ENCODE results near the gene PLAGL2. TPM values are rescaled to one million over a fixed set of nuclear protein-coding genes. Genes with fewer than 3 reads are reported as not detected.

PLAGL2 gene
- total and polyA plus RNA-seq, 9 of the 15 experiments (the other 6 are each of a cell fraction or from before 2014, with no cell fraction given): 3.1 to 24.3 (median 6.4) TPM

- TF ChIP-seq ZKSCAN1 (IDR thresholded peaks at IDR 0.05; ENCODE audit: low read depth, low read length) (0 out of 2 replicates have a peak, but pooled peaks have one; percentile 18), ZNF316 (IDR thresholded peaks at IDR 0.05) (no peak), NCOA1 (IDR thresholded peaks at IDR 0.05; ENCODE audit: low read depth) (no peak), SUPT5H (IDR thresholded peaks at IDR 0.05) (no peak), GATAD2B (IDR thresholded peaks at IDR 0.05; ENCODE audit: borderline replicate concordance) (no peak)
- Histone ChIP-seq H3K4me3 (no peak overlapping the region), H3K9ac (ENCODE audit: insufficient read depth in 1 of 2, low read depth in 2 of 2, low read length in 2 of 2) (no peak overlapping the region), H3K9me3 (replicated peaks; ENCODE audit: control insufficient read depth, insufficient read depth, low read depth, low read length) (no peaks in the 10 kb centered on the region), H3K9me1 (ENCODE audit: control insufficient read depth, insufficient read depth, low read length) (no peaks in the 10 kb centered on the region), H4K20me1 (replicated peaks; ENCODE audit: control insufficient read depth, insufficient read depth, low read length) (peaks cover 4% of the 10 kb centered on the region; the same call in 1 of the 2 replicates), H3K4me1 (replicated peaks in 1 of 2; ENCODE audit: control insufficient read depth in 2 of 2, insufficient read depth in 2 of 2, low read length in 2 of 2) (no peaks in the 10 kb centered on the region), H3K79me2 (ENCODE audit: control insufficient read depth, insufficient read depth, low read length) (no peaks in the 10 kb centered on the region), H3K36me3 (ENCODE audit: control insufficient read depth, insufficient read depth, low read length) (peaks cover 48% of the 10 kb centered on the region), H3K4me2 (ENCODE audit: insufficient read depth, low read length) (no peak overlapping the region), H3K27ac (ENCODE audit: extremely low read depth, low read depth, low read length) (no peak overlapping the region), H3K27me3 (ENCODE audit: control insufficient read depth in 2 of 2, insufficient read depth in 2 of 2, low read length in 2 of 2) (no peaks in the 10 kb centered on the region), H2AFZ (ENCODE audit: low read depth, low read length) (no peak overlapping the region)
- DNase-seq (ENCODE audit: extremely low read depth in 1 of 4, low spot score in 3 of 4) (no peak), FAIRE-seq (no peak), ATAC-seq (no peak; the same call in 2 of the 3 replicates)
- in situ Hi-C loops (cut with MboI): no loop called here
- ChIA-PET POLR2A (interaction anchor here (0.7 to 1.3 kb wide), 3 partner anchors 9 to 406 kb away, joined by 3 read pairs; no protein-coding TSS in a partner anchor), CTCF (ENCODE audit: low intra/inter-chr PET ratio) (no interaction called here)
- 95% methylated on average over 2 of the region's 2 CpGs for WGBS (ENCODE audit: insufficient coverage, low coverage, missing lambda C conversion rate)
- intact Hi-C loops (cut with micrococcal nuclease): no loop called here
- BruUV-seq (replicated peaks): no TSS peak
Observed at GRCh38 chr20:32236819-32237218, 29.3 kb upstream of the PLAGL2 start.

- DNase-seq (ENCODE audit: extremely low read depth in 1 of 4, low spot score in 3 of 4) (no peak), FAIRE-seq (no peak), ATAC-seq (no peak)
- 89% methylated on average over 3 of the region's 3 CpGs for WGBS (ENCODE audit: insufficient coverage, low coverage, missing lambda C conversion rate)
- in situ Hi-C loops (cut with MboI) (no loop called here), intact Hi-C loops (cut with micrococcal nuclease) (no loop called here)
- H3K27ac ChIP-seq (ENCODE audit: extremely low read depth, low read depth, low read length): no peak overlapping the region
- H4K20me1 ChIP-seq (replicated peaks; ENCODE audit: control insufficient read depth, insufficient read depth, low read length): peaks cover 4% of the 10 kb centered on the region; the same call in 1 of the 2 replicates
- no peak overlapping the region for H3K4me3 ChIP-seq
- no TSS peak for BruUV-seq (replicated peaks)
- no peak overlapping the region for H2AFZ ChIP-seq (ENCODE audit: low read depth, low read length)
- H3K27me3 ChIP-seq (ENCODE audit: control insufficient read depth in 2 of 2, insufficient read depth in 2 of 2, low read length in 2 of 2): no peaks in the 10 kb centered on the region
- no peak overlapping the region for H3K4me2 ChIP-seq (ENCODE audit: insufficient read depth, low read length)
- H3K36me3 ChIP-seq (ENCODE audit: control insufficient read depth, insufficient read depth, low read length): peaks cover 55% of the 10 kb centered on the region
- TF ChIP-seq C11orf30 (IDR thresholded peaks at IDR 0.05; ENCODE audit: low read depth) (0 out of 2 replicates have a peak, but pooled peaks have one; percentile 1), XRCC5 (IDR thresholded peaks at IDR 0.05; ENCODE audit: low read depth, low read length) (no peak), ARNT (IDR thresholded peaks at IDR 0.05) (no peak), RBM14 (IDR thresholded peaks at IDR 0.05; ENCODE audit: borderline replicate concordance, insufficient read depth, low read depth, low read length) (no peak)
- no peaks in the 10 kb centered on the region for H3K79me2 ChIP-seq (ENCODE audit: control insufficient read depth, insufficient read depth, low read length)
- H3K9me3 ChIP-seq (replicated peaks; ENCODE audit: control insufficient read depth, insufficient read depth, low read depth, low read length): no peaks in the 10 kb centered on the region
- H3K9ac ChIP-seq (ENCODE audit: insufficient read depth in 1 of 2, low read depth in 2 of 2, low read length in 2 of 2): no peak overlapping the region
- H3K4me1 ChIP-seq (replicated peaks in 1 of 2; ENCODE audit: control insufficient read depth in 2 of 2, insufficient read depth in 2 of 2, low read length in 2 of 2): no peaks in the 10 kb centered on the region
- ChIA-PET CTCF (ENCODE audit: low intra/inter-chr PET ratio) (no interaction called here), POLR2A (interaction anchor here (0.6 to 1.3 kb wide), 4 partner anchors 9 to 42 kb away, joined by 3 to 6 read pairs (median 3); no protein-coding TSS in a partner anchor)
- peaks cover 2% of the 10 kb centered on the region for H3K9me1 ChIP-seq (ENCODE audit: control insufficient read depth, insufficient read depth, low read length)
Observed at GRCh38 chr20:32236048-32236533, 28.5 kb upstream of the PLAGL2 start.
